ENCODE data around the gene CACNA1A.

The CACNA1A gene

GRCh38 chr19:13399746-13400145 lies 106.5 kb downstream of the CACNA1A start:
- Histone ChIP-seq H3K36me3 (replicated peaks; ENCODE audit: insufficient read depth, low read length) (no peaks in the 10 kb centered on the region), H4K20me1 (ENCODE audit: insufficient read depth, low read length) (no peaks in the 10 kb centered on the region), H3K4me2 (ENCODE audit: low read depth, low read length) (no peak overlapping the region), H3K9ac (ENCODE audit: low read length) (no peak overlapping the region), H3K9me2 (replicated peaks; ENCODE audit: insufficient read depth, low read length) (no peaks in the 10 kb centered on the region), H3K4me3 (ENCODE audit: low read length) (no peak overlapping the region), H3K9me3 (replicated peaks; ENCODE audit: insufficient read depth, low read length) (no peaks in the 10 kb centered on the region), H2AFZ (ENCODE audit: low read length) (no peak overlapping the region), H3K27me3 (replicated peaks; ENCODE audit: insufficient read depth, low read length) (peaks cover 63% of the 10 kb centered on the region), H3F3A (ENCODE audit: insufficient read depth, low read length) (no peaks in the 10 kb centered on the region), H3K27ac (ENCODE audit: low read length) (no peak overlapping the region), H3K79me2 (ENCODE audit: low read length) (no peaks in the 10 kb centered on the region), H3K4me1 (ENCODE audit: low read length) (no peaks in the 10 kb centered on the region)
- DNase-seq: no peak
- TF ChIP-seq EZH2phosphoT487 (IDR thresholded peaks at IDR 0.05; ENCODE audit: low read length): no peak
- TF ChIP-seq EZH2 (optimal IDR thresholded peaks at IDR 0.05; ENCODE audit: low read depth, low read length): no peak
- TF ChIP-seq CTCF (IDR thresholded peaks at IDR 0.05; ENCODE audit: low read length): no peak

- Histone ChIP-seq H3K4me2 (ENCODE audit: low read depth, low read length) (no peak overlapping the region), H3K4me3 (ENCODE audit: low read length) (no peak overlapping the region), H3K27me3 (replicated peaks; ENCODE audit: insufficient read depth, low read length) (peaks cover 69% of the 10 kb centered on the region), H3K4me1 (ENCODE audit: low read length) (no peaks in the 10 kb centered on the region), H3K9me3 (replicated peaks; ENCODE audit: insufficient read depth, low read length) (no peaks in the 10 kb centered on the region), H3K36me3 (replicated peaks; ENCODE audit: insufficient read depth, low read length) (no peaks in the 10 kb centered on the region), H3K9ac (ENCODE audit: low read length) (no peak overlapping the region), H3K9me2 (replicated peaks; ENCODE audit: insufficient read depth, low read length) (no peaks in the 10 kb centered on the region), H3F3A (ENCODE audit: insufficient read depth, low read length) (no peaks in the 10 kb centered on the region), H3K79me2 (ENCODE audit: low read length) (no peaks in the 10 kb centered on the region), H4K20me1 (ENCODE audit: insufficient read depth, low read length) (no peaks in the 10 kb centered on the region), H2AFZ (ENCODE audit: low read length) (no peak overlapping the region), H3K27ac (ENCODE audit: low read length) (no peak overlapping the region)
- DNase-seq: no peak
- TF ChIP-seq EZH2 (optimal IDR thresholded peaks at IDR 0.05; ENCODE audit: low read depth, low read length) (no peak), EZH2phosphoT487 (IDR thresholded peaks at IDR 0.05; ENCODE audit: low read length) (no peak), CTCF (IDR thresholded peaks at IDR 0.05; ENCODE audit: low read length) (no peak)
Observed at GRCh38 chr19:13398780-13399726, 107.2 kb downstream of the CACNA1A start.

DNA sequence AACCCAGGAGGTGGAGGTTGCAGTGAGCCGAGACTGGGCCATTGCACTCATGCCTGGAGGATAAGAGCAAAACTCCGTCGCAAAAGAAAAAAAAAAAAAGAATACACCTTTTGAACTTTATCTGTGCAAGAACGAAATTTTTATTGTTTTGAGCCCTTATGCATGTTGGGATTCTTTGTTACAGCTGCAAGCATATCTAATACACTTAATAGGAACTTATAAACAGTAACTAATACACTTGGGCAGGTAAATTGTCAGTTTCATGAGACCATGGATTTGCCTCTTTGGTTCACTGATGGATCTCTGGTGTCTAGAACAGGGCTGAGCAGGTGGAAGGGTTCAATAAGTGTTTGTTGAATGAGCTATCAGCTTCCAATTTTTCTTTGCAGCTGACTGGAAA lies 108.1 kb downstream of the CACNA1A start:
- H3K9ac ChIP-seq (ENCODE audit: low read length): no peak overlapping the region
- no peaks in the 10 kb centered on the region for H3K9me2 ChIP-seq (replicated peaks; ENCODE audit: insufficient read depth, low read length)
- H3K79me2 ChIP-seq (ENCODE audit: low read length): no peaks in the 10 kb centered on the region
- TF ChIP-seq EZH2phosphoT487 (IDR thresholded peaks at IDR 0.05; ENCODE audit: low read length) (no peak), CTCF (IDR thresholded peaks at IDR 0.05; ENCODE audit: low read length) (no peak), EZH2 (optimal IDR thresholded peaks at IDR 0.05; ENCODE audit: low read depth, low read length) (no peak)
- no peak for DNase-seq
- H3K27ac ChIP-seq (ENCODE audit: low read length): no peak overlapping the region
- no peak overlapping the region for H3K4me3 ChIP-seq (ENCODE audit: low read length)
- no peak overlapping the region for H3K4me2 ChIP-seq (ENCODE audit: low read depth, low read length)
- H4K20me1 ChIP-seq (ENCODE audit: insufficient read depth, low read length): no peaks in the 10 kb centered on the region
- no peak overlapping the region for H2AFZ ChIP-seq (ENCODE audit: low read length)
- no peaks in the 10 kb centered on the region for H3K4me1 ChIP-seq (ENCODE audit: low read length)
- H3K9me3 ChIP-seq (replicated peaks; ENCODE audit: insufficient read depth, low read length): no peaks in the 10 kb centered on the region
- H3K27me3 ChIP-seq (replicated peaks; ENCODE audit: insufficient read depth, low read length): peaks cover 67% of the 10 kb centered on the region
- no peaks in the 10 kb centered on the region for H3F3A ChIP-seq (ENCODE audit: insufficient read depth, low read length)
- no peaks in the 10 kb centered on the region for H3K36me3 ChIP-seq (replicated peaks; ENCODE audit: insufficient read depth, low read length)

Data from MM.1S (cell line).